Mesenchymal stem cell (in vitro differentiated cells and primary cell): ENCODE results near the gene SNN.

ENCODE experiments used
- DNase-seq: peaks from one replicate; pipeline ENCODE4 v3.0.0-alpha.2; 2013
- H2AFZ ChIP-seq: one replicate; pipeline ENCODE4 v1.6.1; 2013; ENCODE audit warnings: low read depth, mild to moderate bottlenecking, control low read depth, inconsistent platforms, low read length, moderate library complexity
- H2AK5ac ChIP-seq: 2 replicates; pipeline ENCODE4 v1.6.1; 2013; ENCODE audit warnings: low read length, moderate library complexity, mild to moderate bottlenecking, inconsistent platforms; ENCODE audit not compliant: severe bottlenecking
- H2BK120ac ChIP-seq: one replicate; pipeline ENCODE4 v1.6.1; 2013; ENCODE audit warnings: low read depth, mild to moderate bottlenecking, inconsistent platforms, low read length, moderate library complexity
- H2BK12ac ChIP-seq, 2 experiments: one replicate each; pipeline ENCODE4 v1.6.1; 2013; ENCODE audit warnings: inconsistent platforms in 2 of 2, low read length in 2 of 2, mild to moderate bottlenecking in 2 of 2, moderate library complexity in 2 of 2, control low read depth in 1 of 2
- H2BK15ac ChIP-seq: one replicate; pipeline ENCODE4 v1.6.1; 2013; ENCODE audit warnings: mild to moderate bottlenecking, low read depth, inconsistent platforms; ENCODE audit not compliant: poor library complexity, severe bottlenecking
- H2BK5ac ChIP-seq: 2 replicates; pipeline ENCODE4 v1.6.1; 2013; ENCODE audit warnings: low read depth, mild to moderate bottlenecking, low read length, control low read depth, inconsistent platforms; ENCODE audit not compliant: poor library complexity, severe bottlenecking
- H3K14ac ChIP-seq, 2 experiments: one replicate each; pipeline ENCODE4 v1.6.1; 2013; ENCODE audit warnings: inconsistent platforms in 2 of 2, low read length in 2 of 2, control low read depth in 1 of 2, mild to moderate bottlenecking in 1 of 2, moderate library complexity in 1 of 2
- H3K18ac ChIP-seq, 2 experiments: one replicate each; pipeline ENCODE4 v1.6.1; 2013; ENCODE audit warnings: inconsistent platforms in 2 of 2, low read length in 2 of 2, control low read depth in 1 of 2, low read depth in 1 of 2, mild to moderate bottlenecking in 1 of 2
- H3K23ac ChIP-seq, 2 experiments: one replicate each; pipeline ENCODE4 v1.6.1; 2013; ENCODE audit warnings: inconsistent platforms in 2 of 2, low read length in 2 of 2, mild to moderate bottlenecking in 2 of 2, moderate library complexity in 2 of 2, control low read depth in 1 of 2
- H3K27ac ChIP-seq: 2 replicates; pipeline ENCODE4 v1.5.1; 2013; ENCODE audit warnings: mild to moderate bottlenecking, moderate library complexity, low read length, control low read depth, inconsistent platforms; ENCODE audit not compliant: poor library complexity, severe bottlenecking
- H3K27me3 ChIP-seq, 2 experiments: 2 replicates each; pipeline versions ENCODE4 v1.6.1 to v1.7.0; 2013; ENCODE audit warnings: low read length in 2 of 2, mild to moderate bottlenecking in 2 of 2, moderate library complexity in 2 of 2, control low read depth in 1 of 2, inconsistent platforms in 1 of 2; ENCODE audit not compliant: control insufficient read depth in 1 of 2, insufficient read depth in 1 of 2
- H3K36me3 ChIP-seq, 2 experiments: 2 replicates each; pipeline versions ENCODE4 v1.6.1 to v1.7.0; 2013; ENCODE audit warnings: low read length in 2 of 2, control low read depth in 1 of 2, inconsistent platforms in 1 of 2, low read depth in 1 of 2, mild to moderate bottlenecking in 1 of 2; ENCODE audit not compliant: insufficient read depth in 2 of 2, control insufficient read depth in 1 of 2
- H3K4ac ChIP-seq, 2 experiments: one replicate each; pipeline ENCODE4 v1.6.1; 2013; ENCODE audit warnings: inconsistent platforms in 2 of 2, low read length in 2 of 2, mild to moderate bottlenecking in 2 of 2, moderate library complexity in 2 of 2, control low read depth in 1 of 2, low read depth in 1 of 2
- H3K4me1 ChIP-seq: 2 replicates; pipeline ENCODE4 v1.6.1; 2013; ENCODE audit warnings: low read depth, low read length, control low read depth; ENCODE audit not compliant: control insufficient read depth, insufficient read depth
- H3K4me2 ChIP-seq: 2 replicates; pipeline ENCODE4 v1.6.1; 2013; ENCODE audit warnings: low read length, mild to moderate bottlenecking, inconsistent platforms; ENCODE audit not compliant: poor library complexity, severe bottlenecking
- H3K4me3 ChIP-seq, 2 experiments: 2 replicates each; pipeline versions ENCODE4 v1.5.1 to v1.7.0; 2013; ENCODE audit warnings: low read length in 2 of 2, mild to moderate bottlenecking in 2 of 2, control low read depth in 1 of 2, low read depth in 1 of 2; ENCODE audit not compliant: insufficient read depth in 1 of 2
- H3K79me1 ChIP-seq: replicated peaks from 2 replicates; pipeline ENCODE4 v1.6.1; 2013; ENCODE audit warnings: mild to moderate bottlenecking, control low read depth, low read length, inconsistent platforms; ENCODE audit not compliant: poor library complexity, severe bottlenecking
- H3K9ac ChIP-seq: 2 replicates; pipeline ENCODE4 v1.7.0; 2013; ENCODE audit warnings: mild to moderate bottlenecking, low read length, moderate library complexity
- H3K9me3 ChIP-seq: 2 replicates; pipeline ENCODE4 v1.7.0; 2013; ENCODE audit warnings: mild to moderate bottlenecking, low read length; ENCODE audit not compliant: control insufficient read depth
- H4K8ac ChIP-seq: one replicate; pipeline ENCODE4 v1.6.1; 2013; ENCODE audit warnings: inconsistent platforms, mild to moderate bottlenecking, low read length, moderate library complexity
- H4K91ac ChIP-seq: one replicate; pipeline ENCODE4 v1.6.1; 2013; ENCODE audit warnings: mild to moderate bottlenecking, low read length, inconsistent platforms
- WGBS: methylation state at CpG from one replicate; pipeline ENCODE4 v1.1.7; 2013; ENCODE audit warnings: mixed read lengths; 5-methylcytosine and 5-hydroxymethylcytosine counted together

The SNN gene

DNA sequence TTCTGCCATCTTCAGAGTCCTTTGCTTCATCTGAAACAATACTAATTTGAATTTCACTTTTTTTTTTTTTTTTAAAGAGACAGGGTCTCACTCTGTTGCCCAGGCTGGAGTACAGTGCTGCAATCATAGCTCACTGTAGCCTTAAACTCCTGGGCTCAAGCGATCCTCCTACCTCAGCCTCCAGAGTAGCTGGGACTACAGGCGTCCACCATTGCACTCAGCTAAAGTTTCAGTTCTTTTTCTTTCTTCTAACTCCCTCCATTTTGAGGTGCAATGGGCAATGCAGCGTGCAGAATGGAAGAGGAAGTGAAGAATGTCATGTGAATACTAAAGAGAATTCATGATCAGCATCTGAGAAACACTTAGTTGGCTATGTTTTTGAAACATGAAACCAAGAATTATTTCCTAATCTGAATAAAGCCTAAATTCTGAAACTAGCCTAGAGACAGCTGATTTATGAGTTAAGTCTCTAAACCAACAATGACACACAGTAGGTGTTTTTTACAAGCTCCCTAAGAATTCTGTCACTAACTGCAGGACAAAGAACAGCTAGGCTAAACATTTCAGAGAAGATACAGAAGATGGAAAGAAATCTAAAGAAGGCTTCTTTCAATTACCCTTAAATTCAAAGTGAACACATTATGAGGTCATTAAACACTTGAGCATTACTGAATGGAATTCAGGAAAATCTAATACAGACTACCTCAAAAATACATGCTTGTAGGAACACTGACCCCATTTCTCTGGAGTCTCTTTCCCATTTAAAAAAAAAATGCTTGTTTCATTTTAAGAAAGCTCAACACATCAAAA is 21.0 kb downstream of the SNN start:
- Histone ChIP-seq H3K36me3 (peaks cover 35 to 69% of the 10 kb centered on the region in 2 experiments), H2BK120ac (no peak overlapping the region), H3K4me2 (no peak overlapping the region), H3K9me3 (no peaks in the 10 kb centered on the region), H3K4me1 (no peaks in the 10 kb centered on the region), H4K8ac (no peak overlapping the region), H4K91ac (no peak overlapping the region), H3K14ac (no peak overlapping the region), H2AFZ (no peak overlapping the region), H3K27ac (no peak overlapping the region), H3K23ac (no peak overlapping the region), H2BK15ac (no peak overlapping the region), H3K27me3 (no peaks in the 10 kb centered on the region), H3K79me1 (peaks cover 28% of the 10 kb centered on the region), H2BK5ac (no peak overlapping the region), H2AK5ac (no peak overlapping the region), H3K18ac (no peak overlapping the region), H2BK12ac (no peak overlapping the region), H3K4ac (no peak overlapping the region), H3K4me3 (no peak overlapping the region), H3K9ac (no peak overlapping the region)
- DNase-seq = no peak
- 88% methylated on average over 1 of the region's 3 CpGs for WGBS

- Histone ChIP-seq H2BK15ac (no peak overlapping the region), H2BK120ac (no peak overlapping the region), H3K27me3 (no peaks in the 10 kb centered on the region), H3K36me3 (peaks cover 40 to 69% of the 10 kb centered on the region in 2 experiments), H2AFZ (no peak overlapping the region), H3K9me3 (no peaks in the 10 kb centered on the region), H3K4me2 (no peak overlapping the region), H3K9ac (no peak overlapping the region), H4K91ac (no peak overlapping the region), H2BK12ac (no peak overlapping the region), H3K23ac (no peak overlapping the region), H4K8ac (no peak overlapping the region), H3K79me1 (peaks cover 32% of the 10 kb centered on the region), H2BK5ac (no peak overlapping the region), H3K18ac (no peak overlapping the region), H3K4ac (no peak overlapping the region), H2AK5ac (no peak overlapping the region), H3K27ac (no peak overlapping the region), H3K4me1 (no peaks in the 10 kb centered on the region), H3K14ac (no peak overlapping the region), H3K4me3 (no peak overlapping the region)
- DNase-seq = no peak
- WGBS = 84% methylated on average over 2 of the region's 5 CpGs
These were observed 23.0 kb downstream of the SNN start for GRCh38 chr16:11691235-11691634.

DNA sequence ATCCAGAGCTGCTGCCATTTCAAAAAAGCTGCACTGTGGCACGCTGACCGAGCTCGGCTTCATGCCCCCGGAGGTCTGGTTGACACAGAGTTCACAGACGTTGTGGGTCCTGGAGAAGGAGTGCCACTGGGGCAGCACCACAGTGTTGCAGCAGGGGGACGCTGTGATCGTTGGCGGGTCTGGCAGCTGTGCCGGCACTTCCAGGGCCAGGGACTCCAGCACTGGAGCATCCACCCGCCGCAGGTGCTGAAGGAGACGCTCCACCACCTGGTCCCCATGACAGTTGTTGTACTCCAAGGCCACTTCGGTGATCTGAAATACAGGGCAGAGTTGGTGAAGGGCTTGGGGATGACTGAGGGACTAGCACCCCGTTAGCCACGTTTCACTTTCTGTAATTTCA is 23.5 kb downstream of the SNN start:
- no peak overlapping the region for H3K9ac ChIP-seq
- no peak overlapping the region for H3K14ac ChIP-seq
- peaks cover 46 to 69% of the 10 kb centered on the region in 2 experiments for H3K36me3 ChIP-seq
- H2BK120ac ChIP-seq = no peak overlapping the region
- H2BK15ac ChIP-seq = no peak overlapping the region
- H3K79me1 ChIP-seq = peaks cover 36% of the 10 kb centered on the region
- H2BK5ac ChIP-seq = no peak overlapping the region
- no peak overlapping the region for H2BK12ac ChIP-seq
- DNase-seq = no peak
- H3K4me2 ChIP-seq = no peak overlapping the region
- H3K4me1 ChIP-seq = no peaks in the 10 kb centered on the region
- no peaks in the 10 kb centered on the region for H3K9me3 ChIP-seq
- H3K18ac ChIP-seq = no peak overlapping the region
- H3K23ac ChIP-seq = no peak overlapping the region
- no peak overlapping the region for H3K27ac ChIP-seq
- H3K27me3 ChIP-seq = no peaks in the 10 kb centered on the region
- 96% methylated on average over 15 of the region's 15 CpGs for WGBS
- no peak overlapping the region for H2AFZ ChIP-seq
- no peak overlapping the region for H2AK5ac ChIP-seq
- no peak overlapping the region for H3K4ac ChIP-seq
- H3K4me3 ChIP-seq = no peak overlapping the region
- no peak overlapping the region for H4K8ac ChIP-seq
- no peak overlapping the region for H4K91ac ChIP-seq

DNA sequence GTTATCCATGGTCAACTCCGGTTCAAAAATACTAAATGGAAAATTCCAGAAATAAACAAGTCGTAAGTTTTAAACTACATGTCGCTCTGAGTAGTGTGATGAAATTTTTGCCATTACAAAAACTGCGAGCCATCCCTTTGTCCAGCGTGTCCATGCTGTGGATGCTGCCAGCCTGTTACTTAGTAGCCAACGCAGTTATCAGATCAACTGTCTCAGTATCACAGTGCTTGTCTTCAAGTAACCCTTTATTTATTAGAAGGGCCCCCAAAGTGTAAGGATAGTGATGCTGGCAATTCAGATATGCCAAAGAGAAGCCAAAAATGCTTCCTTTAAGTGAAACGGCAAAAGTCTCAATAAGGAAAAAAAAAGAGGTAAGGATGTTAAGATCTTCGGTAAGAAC is 23.9 kb downstream of the SNN start:
- H4K8ac ChIP-seq = no peak overlapping the region
- H3K27me3 ChIP-seq = no peaks in the 10 kb centered on the region
- DNase-seq = no peak
- peaks cover 48 to 69% of the 10 kb centered on the region in 2 experiments for H3K36me3 ChIP-seq
- no peak overlapping the region for H3K18ac ChIP-seq
- no peak overlapping the region for H3K4me3 ChIP-seq
- 97% methylated on average over 7 of the region's 8 CpGs for WGBS
- no peak overlapping the region for H4K91ac ChIP-seq
- no peaks in the 10 kb centered on the region for H3K4me1 ChIP-seq
- H3K9ac ChIP-seq = no peak overlapping the region
- H3K9me3 ChIP-seq = no peaks in the 10 kb centered on the region
- no peak overlapping the region for H2BK120ac ChIP-seq
- H2BK5ac ChIP-seq = no peak overlapping the region
- H3K27ac ChIP-seq = no peak overlapping the region
- H3K14ac ChIP-seq = no peak overlapping the region
- H3K4me2 ChIP-seq = no peak overlapping the region
- H2AFZ ChIP-seq = no peak overlapping the region
- no peak overlapping the region for H2BK12ac ChIP-seq
- H2BK15ac ChIP-seq = no peak overlapping the region
- no peak overlapping the region for H3K4ac ChIP-seq
- no peak overlapping the region for H3K23ac ChIP-seq
- H2AK5ac ChIP-seq = no peak overlapping the region
- H3K79me1 ChIP-seq = peaks cover 38% of the 10 kb centered on the region
